ENCODE data around the gene TMTC4.

Gene TMTC4

GRCh38 chr13:100637380-100637779 lies 37.2 kb downstream of the TMTC4 start:
- no peak for TF ChIP-seq CTCF (IDR thresholded peaks at IDR 0.05; ENCODE audit: insufficient read depth, low read length, missing control alignments)
- ChIA-PET CTCF (interaction anchor here (1.6 kb wide), 1 partner anchor 9 kb away, joined by 9 read pairs; no protein-coding TSS in a partner anchor), POLR2A (interaction anchor here (0.5 kb wide), 1 partner anchor 1188 kb away, joined by 3 read pairs; no protein-coding TSS in a partner anchor)
- no peak overlapping the region for H3K4me3 ChIP-seq (ENCODE audit: low read depth, low read length)
- DNase-seq (ENCODE audit: low read depth, low spot score), result no peak

- ChIA-PET CTCF (interaction anchor here (1.0 kb wide), 1 partner anchor 9 kb away, joined by 3 read pairs; no protein-coding TSS in a partner anchor), POLR2A (no interaction called here)
- TF ChIP-seq CTCF (IDR thresholded peaks at IDR 0.05; ENCODE audit: insufficient read depth, low read length, missing control alignments), result no peak
- no peak overlapping the region for H3K4me3 ChIP-seq (ENCODE audit: low read depth, low read length)
- DNase-seq (ENCODE audit: low read depth, low spot score), result no peak
Observed at GRCh38 chr13:100636441-100636840, 38.2 kb downstream of the TMTC4 start.

- no peak for DNase-seq (ENCODE audit: low read depth, low spot score)
- no peak overlapping the region for H3K4me3 ChIP-seq (ENCODE audit: low read depth, low read length)
- TF ChIP-seq CTCF (IDR thresholded peaks at IDR 0.05; ENCODE audit: insufficient read depth, low read length, missing control alignments), result no peak
- ChIA-PET POLR2A (no interaction called here), CTCF (interaction anchor here (1.0 kb wide), 1 partner anchor 9 kb away, joined by 3 read pairs; no protein-coding TSS in a partner anchor)
Observed at GRCh38 chr13:100636004-100636403, 38.6 kb downstream of the TMTC4 start.

GRCh38 chr13:100634696-100635095 lies 39.9 kb downstream of the TMTC4 start:
- DNase-seq (ENCODE audit: low read depth, low spot score), result no peak
- no peak for TF ChIP-seq CTCF (IDR thresholded peaks at IDR 0.05; ENCODE audit: insufficient read depth, low read length, missing control alignments)
- ChIA-PET POLR2A (no interaction called here), CTCF (interaction anchor here (1.1 kb wide), 1 partner anchor 12 kb away, joined by 5 read pairs; no protein-coding TSS in a partner anchor)
- no peak overlapping the region for H3K4me3 ChIP-seq (ENCODE audit: low read depth, low read length)

- ChIA-PET CTCF (interaction anchor here (0.8 to 1.0 kb wide), 3 partner anchors 9 to 61 kb away, joined by 4 to 5 read pairs (median 4); no protein-coding TSS in a partner anchor), POLR2A (interaction anchor here (0.6 to 1.1 kb wide), 3 partner anchors 14 to 432 kb away, joined by 3 to 4 read pairs (median 3); no protein-coding TSS in a partner anchor)
- peak; percentile 79 for DNase-seq (ENCODE audit: low read depth, low spot score)
- no peak for TF ChIP-seq CTCF (IDR thresholded peaks at IDR 0.05; ENCODE audit: insufficient read depth, low read length, missing control alignments)
- H3K4me3 ChIP-seq (ENCODE audit: low read depth, low read length), result no peak overlapping the region
Observed at GRCh38 chr13:100633461-100633860, 41.1 kb downstream of the TMTC4 start.

- ChIA-PET POLR2A (no interaction called here), CTCF (interaction anchor here (1.3 kb wide), 1 partner anchor 21 kb away, joined by 3 read pairs; no protein-coding TSS in a partner anchor)
- H3K4me3 ChIP-seq (ENCODE audit: low read depth, low read length), result no peak overlapping the region
Observed at GRCh38 chr13:100630555-100630954, 44.0 kb downstream of the TMTC4 start.

More at GRCh38 chr13:100630555-100630954, 44.0 kb downstream of the TMTC4 start:
- TF ChIP-seq CTCF (IDR thresholded peaks at IDR 0.05; ENCODE audit: insufficient read depth, low read length, missing control alignments), result no peak
- no peak for DNase-seq (ENCODE audit: low read depth, low spot score)

Data from AG04449 (cell line).